ENCODE data around the gene L3MBTL1. TPM values are rescaled to one million over a fixed set of nuclear protein-coding genes. Genes with fewer than 3 reads are reported as not detected.

L3MBTL1 gene
- total RNA-seq, 2 experiments from 2014 or later: 7.0 to 7.3 TPM

DNA sequence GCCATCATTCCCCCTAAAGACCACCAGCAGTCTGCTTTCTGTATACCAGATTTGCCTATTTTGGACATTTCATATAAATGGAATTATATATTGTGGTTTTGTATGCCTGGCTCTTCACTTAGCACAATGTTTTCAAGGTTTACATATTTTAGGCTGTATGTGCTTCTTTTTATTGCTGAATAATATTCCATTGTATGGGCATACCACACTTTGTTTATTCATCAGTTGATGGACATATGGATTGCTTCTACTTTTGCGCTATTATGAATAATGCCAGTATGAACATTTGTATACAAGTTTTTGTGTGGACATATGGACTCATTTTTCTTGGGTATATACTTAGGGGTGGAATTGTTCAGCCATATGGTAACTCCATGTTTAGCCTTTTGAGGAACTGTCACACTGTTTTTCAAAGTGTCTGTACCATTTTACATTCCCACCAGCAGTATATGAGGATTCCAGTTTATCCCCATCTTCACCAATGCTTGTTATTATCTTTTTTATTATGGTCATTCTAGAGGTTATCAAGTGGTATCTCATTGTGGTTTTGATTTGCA, 12.7 kb downstream of the L3MBTL1 start:
- Mint-ChIP-seq H3K9me3 (no peaks in the 10 kb centered on the region), H3K36me3 (ENCODE audit: low read depth) (peaks cover 7% of the 10 kb centered on the region), H3K27me3 (peaks cover 3% of the 10 kb centered on the region), H3K4me3 (no peak overlapping the region), H3K27ac (no peak overlapping the region), H3K4me1 (ENCODE audit: low read depth) (peaks cover 6% of the 10 kb centered on the region)
- intact Hi-C loops (cut with micrococcal nuclease): no loop called here
- no peak for ATAC-seq
- CTCF ChIA-PET: no interaction called here
- TF ChIP-seq CTCF (IDR thresholded peaks at IDR 0.05): no peak
- POLR2A ChIA-PET: no interaction called here
- no peak for DNase-seq

GRCh38 chr20:43525021-43525420, 17.5 kb downstream of the L3MBTL1 start:
- DNase-seq (no peak), ATAC-seq (no peak)
- H3K4me1 Mint-ChIP-seq (ENCODE audit: low read depth): no peaks in the 10 kb centered on the region
- no peak overlapping the region for H3K4me3 Mint-ChIP-seq
- CTCF ChIA-PET: interaction anchor here (7.0 kb wide), 1 partner anchor 13 kb away, joined by 37 read pairs; no protein-coding TSS in a partner anchor
- TF ChIP-seq CTCF (IDR thresholded peaks at IDR 0.05): no peak
- POLR2A ChIA-PET: no interaction called here
- H3K27me3 Mint-ChIP-seq: peaks cover 3% of the 10 kb centered on the region
- intact Hi-C loops (cut with micrococcal nuclease): no loop called here
- H3K27ac Mint-ChIP-seq: no peak overlapping the region
- peaks cover 4% of the 10 kb centered on the region for H3K36me3 Mint-ChIP-seq (ENCODE audit: low read depth)
- no peaks in the 10 kb centered on the region for H3K9me3 Mint-ChIP-seq

GRCh38 chr20:43528258-43528875, 20.9 kb downstream of the L3MBTL1 start:
- H3K27me3 Mint-ChIP-seq: no peaks in the 10 kb centered on the region
- intact Hi-C loops (cut with micrococcal nuclease): no loop called here
- ChIA-PET POLR2A (no interaction called here), CTCF (interaction anchor here (1.1 to 7.0 kb wide), 2 partner anchors 10 to 164 kb away, joined by 3 to 37 read pairs; no protein-coding TSS in a partner anchor)
- H3K27ac Mint-ChIP-seq: no peak overlapping the region
- TF ChIP-seq CTCF (IDR thresholded peaks at IDR 0.05): no peak
- H3K4me3 Mint-ChIP-seq: no peak overlapping the region
- H3K9me3 Mint-ChIP-seq: no peaks in the 10 kb centered on the region
- ATAC-seq: no peak
- no peak for DNase-seq
- peaks cover 4% of the 10 kb centered on the region for H3K36me3 Mint-ChIP-seq (ENCODE audit: low read depth)
- no peaks in the 10 kb centered on the region for H3K4me1 Mint-ChIP-seq (ENCODE audit: low read depth)

DNA sequence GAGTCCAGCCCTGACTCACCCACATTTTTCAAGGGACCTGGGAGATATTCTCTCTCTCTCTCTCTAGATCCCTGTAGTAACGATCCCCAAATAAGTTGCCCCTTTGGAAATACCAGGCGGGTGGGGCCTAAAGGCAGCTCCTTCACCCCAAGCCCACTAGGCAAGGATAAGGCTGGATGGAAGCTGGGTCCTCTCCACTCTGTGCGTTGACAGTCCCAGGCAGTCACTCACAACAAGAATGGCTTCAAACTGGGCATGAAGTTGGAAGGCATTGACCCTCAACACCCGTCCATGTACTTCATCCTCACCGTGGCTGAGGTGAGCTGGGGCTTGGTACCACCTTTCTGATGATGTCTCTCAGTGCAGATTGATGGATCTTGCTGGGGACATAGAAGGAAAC, 21.6 kb downstream of the L3MBTL1 start:
- POLR2A ChIA-PET: interaction anchor here (1.9 kb wide), 1 partner anchor 71 kb away, joined by 6 read pairs; the partner anchor contains the start of gene SRSF6
- Mint-ChIP-seq H3K4me1 (ENCODE audit: low read depth) (no peaks in the 10 kb centered on the region), H3K4me3 (no peak overlapping the region), H3K27ac (no peak overlapping the region), H3K9me3 (no peaks in the 10 kb centered on the region), H3K27me3 (no peaks in the 10 kb centered on the region), H3K36me3 (ENCODE audit: low read depth) (peaks cover 4% of the 10 kb centered on the region)
- no peak for ATAC-seq
- intact Hi-C loops (cut with micrococcal nuclease): no loop called here
- CTCF ChIA-PET: interaction anchor here (7.0 kb wide), 1 partner anchor 9 kb away, joined by 37 read pairs; no protein-coding TSS in a partner anchor
- DNase-seq: no peak
- no peak for TF ChIP-seq CTCF (IDR thresholded peaks at IDR 0.05)

GRCh38 chr20:43529457-43530153, 22.1 kb downstream of the L3MBTL1 start:
- DNase-seq (no peak), ATAC-seq (no peak)
- Mint-ChIP-seq H3K27ac (no peak overlapping the region), H3K36me3 (ENCODE audit: low read depth) (no peaks in the 10 kb centered on the region), H3K4me3 (no peak overlapping the region), H3K27me3 (no peaks in the 10 kb centered on the region), H3K4me1 (ENCODE audit: low read depth) (no peaks in the 10 kb centered on the region), H3K9me3 (no peaks in the 10 kb centered on the region)
- intact Hi-C loops (cut with micrococcal nuclease): loop anchor here (10.0 kb wide), 1 partner anchor 565 kb away; no protein-coding TSS in a partner anchor
- ChIA-PET CTCF (interaction anchor here (7.0 kb wide), 1 partner anchor 9 kb away, joined by 37 read pairs; no protein-coding TSS in a partner anchor), POLR2A (interaction anchor here (1.9 kb wide), 1 partner anchor 72 kb away, joined by 6 read pairs; the partner anchor contains the start of gene SRSF6)
- no peak for TF ChIP-seq CTCF (IDR thresholded peaks at IDR 0.05)

Measured in activated CD8-positive, alpha-beta T cell treated with anti-CD3 and anti-CD28 coated beads for 36 hours (primary cell).